HG02840 (cell line): ENCODE results near the gene COL11A2.

ENCODE experiments used
- ATAC-seq: cut with Tn5 transposase; IDR thresholded peaks from one replicate; pipeline ENCODE4 v1.9.1; 2021; ENCODE audit warnings: mild to moderate bottlenecking, moderate library complexity, moderate number of reproducible peaks; ENCODE audit not compliant: unreplicated experiment, low FRiP score

COL11A2 gene

GRCh38 chr6:33193619-33194018, 1.4 kb upstream of the COL11A2 start:
- no peak for ATAC-seq

DNA sequence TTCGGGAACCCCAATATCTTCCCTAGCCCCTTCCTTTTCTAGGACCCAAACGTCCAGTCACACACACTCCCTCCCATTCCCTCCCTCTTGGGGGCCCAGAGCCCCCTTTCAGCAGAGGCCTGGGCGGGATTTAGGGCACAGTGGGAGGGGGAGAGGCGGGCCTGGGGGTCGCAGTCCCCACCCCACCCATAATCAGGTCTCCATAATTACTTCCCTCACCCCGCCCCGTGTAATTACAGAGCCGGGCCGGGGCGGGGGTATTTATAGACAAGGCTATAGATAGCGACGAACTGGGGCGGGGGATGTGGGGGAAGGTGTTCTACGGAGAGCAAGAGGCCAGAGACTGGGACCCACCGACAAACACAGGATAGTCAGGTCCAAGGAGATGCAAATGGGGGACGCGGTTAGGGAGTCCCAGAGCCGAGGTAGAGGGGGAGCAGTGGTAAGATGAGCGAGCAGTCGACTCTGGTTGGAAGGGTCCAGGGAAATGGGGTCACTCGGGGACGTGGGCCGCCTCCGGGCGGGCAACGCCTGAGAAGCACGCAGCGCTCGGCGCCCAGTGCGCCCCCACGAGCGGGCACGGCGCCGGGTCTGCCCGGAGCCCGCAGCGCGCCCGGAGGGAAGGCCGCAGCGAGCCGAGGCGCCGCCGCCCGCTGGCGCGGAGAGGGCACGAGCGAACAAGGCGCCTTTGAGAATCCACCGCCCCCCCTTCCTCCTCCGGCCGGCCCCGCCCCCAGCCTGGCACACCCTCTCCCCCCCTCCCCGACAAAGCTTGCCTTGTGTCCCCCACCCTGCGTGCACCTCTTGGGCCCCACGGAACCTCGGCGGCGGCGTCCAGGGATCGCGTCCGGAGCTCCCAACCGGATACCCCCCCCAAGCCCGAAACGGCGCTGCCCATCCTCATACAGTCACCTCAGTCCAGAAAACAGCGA, 670 bp upstream of the COL11A2 start:
- ATAC-seq: no peak

DNA sequence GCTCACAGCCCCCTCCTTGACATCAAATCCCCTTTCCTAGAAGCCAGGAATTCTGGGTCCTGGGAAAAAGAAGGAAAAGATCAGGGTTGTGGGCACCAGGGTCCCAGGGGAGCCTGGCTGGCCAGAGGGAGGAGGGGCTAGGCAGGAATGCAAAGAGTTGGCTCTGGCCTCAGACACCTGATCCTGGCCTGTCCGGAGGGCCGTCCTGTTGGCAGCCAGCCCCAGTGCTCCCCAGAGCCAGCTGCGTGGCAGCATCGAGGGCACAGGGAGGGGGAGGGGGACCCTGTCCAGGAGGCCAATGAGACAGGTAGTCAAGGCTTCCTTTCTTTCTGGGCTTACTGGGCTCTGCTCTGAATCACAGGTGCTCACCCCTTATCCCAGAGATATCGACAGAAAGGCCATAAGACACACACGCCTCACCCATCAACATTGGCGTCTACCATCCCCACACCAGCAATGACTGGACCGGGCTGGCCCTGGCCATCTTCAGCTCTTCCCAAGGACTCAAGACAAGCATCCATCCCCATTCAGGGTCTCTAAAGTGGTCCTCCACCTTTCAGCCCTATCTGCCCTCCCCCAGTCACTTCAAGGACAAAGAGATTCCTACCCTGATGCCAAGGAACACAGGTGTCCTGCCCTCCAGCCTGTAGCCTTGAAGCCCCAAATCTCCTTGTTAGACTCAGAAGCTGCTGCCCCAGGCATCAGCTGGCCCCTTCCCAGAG, 723 bp downstream of the COL11A2 start:
- ATAC-seq: no peak

DNA sequence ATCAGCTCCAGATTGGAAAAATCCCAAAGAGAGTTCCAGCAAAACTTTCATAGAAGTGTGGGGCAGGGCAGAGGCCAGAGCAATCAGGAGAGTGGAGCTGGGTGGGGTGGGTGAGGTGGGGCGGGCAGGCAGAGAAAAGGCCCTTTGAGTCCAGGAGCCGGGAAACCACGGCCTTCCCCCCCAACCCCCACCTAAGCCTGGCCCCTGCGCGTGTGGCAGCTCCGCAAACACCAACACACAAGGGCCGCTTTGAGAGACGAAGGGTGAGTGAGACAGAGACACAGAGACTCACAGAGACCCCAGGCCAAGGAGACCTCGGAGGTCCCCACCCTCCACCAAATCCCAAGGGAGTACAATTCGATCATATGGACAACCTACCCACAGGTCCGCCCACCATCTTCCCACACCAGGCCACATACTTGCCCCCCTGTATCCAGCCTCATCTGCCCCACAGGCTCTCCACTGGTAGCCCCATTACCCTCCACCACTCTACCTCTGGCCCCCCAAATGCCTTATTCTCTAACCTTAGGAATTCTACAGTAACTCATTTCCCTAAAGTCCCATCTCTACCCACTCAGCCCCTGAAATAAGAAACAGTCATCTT, 1.7 kb downstream of the COL11A2 start:
- ATAC-seq: no peak

GRCh38 chr6:33189625-33190448, 2.4 kb downstream of the COL11A2 start:
- ATAC-seq: no peak

- no peak for ATAC-seq
Measured at GRCh38 chr6:33189164-33189563, 3.1 kb downstream of the COL11A2 start.

GRCh38 chr6:33187809-33188208, 4.5 kb downstream of the COL11A2 start:
- no peak for ATAC-seq

GRCh38 chr6:33185654-33186187, 6.5 kb downstream of the COL11A2 start:
- ATAC-seq: no peak

DNA sequence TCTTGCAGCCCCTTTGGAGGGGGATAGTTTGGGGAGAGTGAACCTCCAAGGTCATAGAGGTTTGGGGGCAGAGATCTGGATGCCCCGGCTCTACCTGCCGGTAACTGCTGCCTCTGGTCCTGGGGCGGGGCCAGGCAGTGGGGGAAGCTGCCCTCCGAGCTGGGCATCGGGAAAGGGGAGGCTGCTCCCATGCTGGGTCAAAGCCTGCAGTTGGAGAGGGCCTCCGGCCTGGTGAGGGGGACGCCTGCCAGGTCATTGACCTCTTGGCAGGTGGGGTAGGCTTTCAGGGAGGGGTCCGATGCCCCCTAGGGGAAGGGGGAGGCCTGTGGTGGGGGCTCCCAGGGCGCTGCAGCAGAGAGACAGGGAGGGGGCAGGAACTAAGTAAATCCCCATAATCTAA, 7.1 kb downstream of the COL11A2 start:
- ATAC-seq: no peak

- no peak for ATAC-seq
Measured at GRCh38 chr6:33183071-33183683, 9.1 kb downstream of the COL11A2 start.

DNA sequence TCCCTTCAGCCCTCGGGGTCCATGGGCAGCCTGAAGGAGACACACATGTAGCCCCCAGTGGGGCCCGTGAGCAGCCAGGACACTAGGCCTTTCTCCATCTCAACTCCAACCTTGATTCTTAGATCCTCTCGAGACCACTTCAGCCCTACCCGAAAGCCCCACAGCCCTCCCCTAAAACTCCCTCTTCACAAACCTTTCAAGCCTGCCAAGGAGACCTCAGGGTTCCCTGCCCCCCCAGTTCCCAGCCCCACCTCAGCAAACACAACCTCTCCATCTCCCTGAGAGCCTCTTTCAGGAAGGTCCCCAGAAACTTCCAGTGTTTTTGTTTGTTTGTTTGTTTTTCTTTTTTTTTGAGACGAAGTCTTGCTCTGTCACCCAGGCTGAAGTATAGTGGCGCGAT, 11.1 kb downstream of the COL11A2 start:
- ATAC-seq: no peak

DNA sequence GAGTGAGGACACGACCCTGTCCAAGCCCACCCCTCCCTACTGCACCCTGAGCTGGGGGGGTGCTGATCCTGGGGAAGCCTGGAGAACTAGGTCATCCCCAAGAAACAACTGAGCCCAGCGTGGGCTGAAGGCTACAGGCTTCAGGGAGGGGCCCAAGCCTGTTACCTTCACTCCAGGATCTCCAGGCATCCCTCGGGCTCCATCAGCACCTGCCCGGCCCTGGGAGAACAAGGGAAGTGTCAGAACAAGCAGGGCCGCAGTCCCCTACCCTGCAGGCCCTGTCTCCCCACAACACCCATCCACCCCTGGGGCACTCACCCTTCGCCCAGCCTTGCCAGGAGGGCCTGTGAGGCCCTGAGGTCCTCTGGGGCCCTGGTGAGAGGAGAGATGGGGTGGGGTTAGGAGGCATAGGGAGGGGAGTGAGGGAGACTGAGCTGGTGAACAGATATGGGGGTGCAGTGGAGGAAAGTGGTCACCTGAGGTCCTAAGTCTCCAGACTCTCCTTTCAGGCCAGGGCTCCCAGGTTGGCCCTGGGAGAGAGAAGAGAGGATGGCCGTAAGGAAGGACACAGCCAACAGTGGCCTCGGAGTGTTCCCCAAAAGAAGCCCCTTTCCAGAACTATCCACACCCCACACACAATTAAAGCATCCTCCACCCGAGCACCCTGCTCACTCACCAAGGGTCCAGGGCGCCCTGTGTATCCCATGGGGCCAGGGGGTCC, 13.4 kb downstream of the COL11A2 start:
- no peak for ATAC-seq

- ATAC-seq: no peak
Measured at GRCh38 chr6:33177552-33178446, 14.5 kb downstream of the COL11A2 start.

GRCh38 chr6:33176906-33177305, 15.4 kb downstream of the COL11A2 start:
- no peak for ATAC-seq

DNA sequence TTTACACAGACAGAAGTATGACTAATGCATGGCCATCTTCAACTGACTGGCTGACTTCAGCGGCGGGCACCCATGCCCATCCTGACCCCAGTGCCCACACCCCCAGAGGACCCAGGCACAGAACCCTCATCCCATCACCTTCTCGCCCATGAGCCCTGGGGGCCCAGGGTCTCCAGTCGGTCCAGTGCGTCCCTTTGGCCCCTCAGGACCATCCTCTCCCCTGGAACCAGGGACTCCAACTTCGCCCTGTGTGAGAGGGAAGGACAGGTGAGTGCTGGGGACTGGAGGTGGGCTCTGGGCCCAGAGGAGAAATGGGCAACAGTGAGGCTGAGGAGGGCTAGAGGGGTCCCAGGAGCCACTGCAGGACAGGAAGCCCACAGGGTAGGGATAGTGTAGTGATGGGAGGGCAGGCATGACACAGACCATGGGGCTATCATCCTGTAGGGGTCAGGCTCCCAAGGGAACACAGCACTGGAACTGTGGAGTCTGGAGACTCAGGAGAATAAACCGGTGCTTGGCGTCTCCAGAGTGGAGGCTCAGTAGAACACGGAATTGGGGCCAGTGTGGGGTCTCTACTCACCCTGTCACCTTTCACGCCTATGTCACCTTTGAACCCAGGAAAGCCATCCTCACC, 16.7 kb downstream of the COL11A2 start:
- no peak for ATAC-seq

DNA sequence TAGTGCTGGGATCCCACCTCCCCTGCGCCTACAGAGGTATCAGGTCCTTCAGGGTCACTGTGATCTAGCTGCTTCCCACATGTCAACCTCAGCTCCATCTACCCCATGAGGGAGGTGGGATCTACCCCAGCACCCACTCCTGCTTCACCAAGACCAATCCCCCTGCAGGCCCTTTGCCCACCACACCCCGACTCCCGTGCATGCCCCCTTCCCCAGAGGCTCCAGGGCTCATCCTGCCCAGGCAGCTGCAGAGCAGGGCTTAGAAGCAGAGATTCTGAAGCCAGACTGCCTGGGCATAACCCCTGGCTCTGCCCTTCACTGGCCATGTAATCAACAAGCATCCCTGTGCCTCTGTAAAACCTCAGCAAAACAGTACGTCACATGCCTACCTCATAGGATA, 17.5 kb downstream of the COL11A2 start:
- no peak for ATAC-seq

DNA sequence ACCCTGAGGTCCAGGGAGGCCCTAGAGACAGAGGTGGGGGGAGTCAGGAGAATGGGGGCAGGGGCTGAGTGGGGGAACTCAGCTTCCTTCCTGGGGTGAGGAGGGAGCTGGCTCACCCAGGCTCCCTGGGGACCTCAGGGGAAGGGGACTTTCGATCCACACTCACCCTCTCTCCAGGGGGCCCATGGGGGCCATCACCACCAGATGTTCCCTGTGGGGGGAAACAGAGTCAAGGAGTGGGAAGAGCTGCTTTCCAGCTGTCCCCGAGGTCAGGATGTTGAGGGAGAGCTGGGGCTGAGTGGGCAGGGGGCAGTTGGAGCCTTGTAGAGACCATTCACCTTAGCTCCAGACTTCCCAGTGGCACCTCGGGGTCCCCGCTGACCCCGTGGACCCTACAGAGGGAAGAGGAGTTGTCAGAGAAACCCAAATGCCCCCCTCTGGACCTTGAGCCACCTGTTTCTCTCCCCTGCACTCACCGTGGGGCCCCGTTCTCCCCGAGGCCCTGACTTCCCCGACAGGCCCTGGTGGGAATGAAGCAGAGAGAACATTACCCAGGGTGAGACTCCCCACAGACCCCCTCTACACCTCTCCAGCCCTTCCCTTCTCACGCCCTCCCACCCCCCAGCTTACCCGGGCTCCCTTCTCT, 18.6 kb downstream of the COL11A2 start:
- ATAC-seq: no peak
